Hepatocyte (in vitro differentiated cells): ENCODE results near the gene HERC5.

Experiments
- EZH2 ChIP-seq: fragments of 200-600 bp; sonication (generic); IDR thresholded peaks from 2 replicates; pipeline ENCODE4 v1.6.1; 2016; ENCODE audit warnings: antibody characterized with exemption, mild to moderate bottlenecking, borderline replicate concordance
- EZH2phosphoT487 ChIP-seq: fragments of 200-600 bp; sonication (generic); IDR thresholded peaks from one replicate; pipeline ENCODE4 v1.6.1; 2018; ENCODE audit warnings: antibody characterized with exemption, mild to moderate bottlenecking, low read depth, moderate library complexity; ENCODE audit not compliant: unreplicated experiment, severe bottlenecking
- TF ChIP-seq, protein P1 (sequence below): fragments of 200-600 bp; sonication (generic); IDR thresholded peaks from 2 replicates; pipeline ENCODE4 v1.5.1; 2016; ENCODE audit warnings: antibody characterized with exemption, mild to moderate bottlenecking; ENCODE audit not compliant: poor library complexity

DNA sequence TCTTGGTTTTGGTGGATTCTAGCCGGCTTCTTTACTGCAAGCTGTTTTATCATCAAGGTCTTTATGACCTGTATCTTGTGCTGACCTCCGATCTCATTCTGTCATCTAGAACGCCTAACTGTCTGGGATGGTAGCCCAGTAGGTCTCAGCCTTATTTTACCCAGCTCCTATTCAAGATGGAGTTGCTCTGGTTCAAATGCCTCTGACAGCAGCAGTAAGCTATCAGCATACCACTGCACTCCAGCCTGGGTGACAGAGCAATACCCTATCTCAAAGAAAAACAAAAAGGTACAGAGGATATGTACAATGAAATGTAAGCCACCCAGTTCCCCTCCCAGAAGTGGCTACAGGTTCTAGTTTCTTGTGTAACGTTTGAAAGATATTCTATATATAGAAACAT, 42.2 kb upstream of the HERC5 start:
- TF ChIP-seq EZH2phosphoT487 (no peak), EZH2 (no peak)
- TF ChIP-seq, protein P1, sequence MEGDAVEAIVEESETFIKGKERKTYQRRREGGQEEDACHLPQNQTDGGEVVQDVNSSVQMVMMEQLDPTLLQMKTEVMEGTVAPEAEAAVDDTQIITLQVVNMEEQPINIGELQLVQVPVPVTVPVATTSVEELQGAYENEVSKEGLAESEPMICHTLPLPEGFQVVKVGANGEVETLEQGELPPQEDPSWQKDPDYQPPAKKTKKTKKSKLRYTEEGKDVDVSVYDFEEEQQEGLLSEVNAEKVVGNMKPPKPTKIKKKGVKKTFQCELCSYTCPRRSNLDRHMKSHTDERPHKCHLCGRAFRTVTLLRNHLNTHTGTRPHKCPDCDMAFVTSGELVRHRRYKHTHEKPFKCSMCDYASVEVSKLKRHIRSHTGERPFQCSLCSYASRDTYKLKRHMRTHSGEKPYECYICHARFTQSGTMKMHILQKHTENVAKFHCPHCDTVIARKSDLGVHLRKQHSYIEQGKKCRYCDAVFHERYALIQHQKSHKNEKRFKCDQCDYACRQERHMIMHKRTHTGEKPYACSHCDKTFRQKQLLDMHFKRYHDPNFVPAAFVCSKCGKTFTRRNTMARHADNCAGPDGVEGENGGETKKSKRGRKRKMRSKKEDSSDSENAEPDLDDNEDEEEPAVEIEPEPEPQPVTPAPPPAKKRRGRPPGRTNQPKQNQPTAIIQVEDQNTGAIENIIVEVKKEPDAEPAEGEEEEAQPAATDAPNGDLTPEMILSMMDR, result no peak
